ENCODE measurements around the gene GGT1.
"Not testable (repeated sequence)": the region's sequence is repeated elsewhere in the genome, so short reads cannot be mapped to it uniquely, and the experiment has no call there.

GRCh38 chr22:24630812-24631427 is 27.9 kb downstream of the GGT1 start:
- TF ChIP-seq CTCF (conservative IDR thresholded peaks at IDR 0.05; ENCODE audit: low read depth in 2 of 2); EZH2 (IDR thresholded peaks at IDR 0.05; ENCODE audit: low read depth, unreplicated experiment); NANOG (IDR thresholded peaks at IDR 0.05; ENCODE audit: borderline replicate concordance); EZH2phosphoT487 (IDR thresholded peaks at IDR 0.05; ENCODE audit: unreplicated experiment); REST (IDR thresholded peaks at IDR 0.05; ENCODE audit: unreplicated experiment); STAT1 (IDR thresholded peaks at IDR 0.05; ENCODE audit: unreplicated experiment); POLR2AphosphoS5 (IDR thresholded peaks at IDR 0.05; ENCODE audit: low read depth); JUNB (IDR thresholded peaks at IDR 0.05; ENCODE audit: unreplicated experiment); CREB1 (CRISPR knock-in tag; IDR thresholded peaks at IDR 0.05; ENCODE audit: low read depth); ETS1 (IDR thresholded peaks at IDR 0.05); ZNF462 (CRISPR knock-in tag; IDR thresholded peaks at IDR 0.05); ZNF331 (CRISPR knock-in tag; IDR thresholded peaks at IDR 0.05; ENCODE audit: low read depth); ZNF114 (CRISPR knock-in tag; IDR thresholded peaks at IDR 0.05): not testable (repeated sequence)
